Measurements from ENCODE around the gene EIF4E2. TPM values are rescaled to one million over a fixed set of nuclear protein-coding genes. Genes with fewer than 3 reads are reported as not detected.

The EIF4E2 gene
- total and polyA plus RNA-seq, 5 donors = 32.1 to 49.4 (median 44.0) TPM

GRCh38 chr2:232508251-232508650, 42.2 kb upstream of the EIF4E2 start:
- no peaks in the 10 kb centered on the region for H3K27me3 ChIP-seq (ENCODE audit: control insufficient read depth, insufficient read depth)
- ATAC-seq (no peak), DNase-seq (peak in 1 of 3 donors; percentile 18)
- intact Hi-C loops (cut with DNase I) = no loop called here
- 75% methylated on average over 7 of the region's 7 CpGs for WGBS
- no peaks in the 10 kb centered on the region for H3K4me1 ChIP-seq (ENCODE audit: control insufficient read depth, insufficient read depth, low read length)
- H3K9me3 ChIP-seq (ENCODE audit: control insufficient read depth, low read length) = no peaks in the 10 kb centered on the region
- H3K27ac ChIP-seq (ENCODE audit: low read length) = no peak overlapping the region
- no peak overlapping the region for H3K4me3 ChIP-seq (ENCODE audit: low read length)

GRCh38 chr2:232511336-232511890, 39.1 kb upstream of the EIF4E2 start:
- 48% methylated on average over 11 of the region's 11 CpGs for WGBS
- Histone ChIP-seq H3K9me3 (ENCODE audit: control insufficient read depth, low read length) (no peaks in the 10 kb centered on the region), H3K4me1 (ENCODE audit: control insufficient read depth, insufficient read depth, low read length) (no peaks in the 10 kb centered on the region), H3K27ac (ENCODE audit: low read length) (no peak overlapping the region), H3K4me3 (ENCODE audit: low read length) (no peak overlapping the region), H3K27me3 (ENCODE audit: control insufficient read depth, insufficient read depth) (no peaks in the 10 kb centered on the region)
- DNase-seq (peak in 1 of 3 donors; percentile 55), ATAC-seq (peak in 1 of 2 donors; percentile 13)
- intact Hi-C loops (cut with DNase I) = no loop called here

DNA sequence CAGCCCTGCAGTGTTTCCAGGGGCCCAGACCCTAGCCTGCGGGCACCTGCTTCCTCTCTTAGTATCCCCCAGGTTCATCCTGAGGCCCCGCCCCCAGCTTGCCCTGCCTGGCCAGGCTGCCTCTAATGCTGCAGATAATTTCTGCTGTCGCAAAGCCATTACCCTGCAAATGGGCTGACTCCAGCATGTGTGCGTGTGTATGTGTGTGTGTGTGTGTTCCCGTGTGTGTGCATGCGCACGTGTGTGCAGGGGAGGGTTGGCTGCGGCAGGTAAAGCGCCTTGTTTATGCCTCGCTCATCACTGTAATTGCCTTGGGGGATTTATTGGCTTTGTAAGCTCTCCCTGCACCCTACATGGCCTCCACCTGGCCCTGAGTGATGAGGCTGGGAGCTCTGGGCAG, 37.9 kb upstream of the EIF4E2 start:
- intact Hi-C loops (cut with DNase I) = no loop called here
- Histone ChIP-seq H3K27me3 (ENCODE audit: control insufficient read depth, insufficient read depth) (no peaks in the 10 kb centered on the region), H3K27ac (ENCODE audit: low read length) (no peak overlapping the region), H3K4me3 (ENCODE audit: low read length) (no peak overlapping the region), H3K4me1 (ENCODE audit: control insufficient read depth, insufficient read depth, low read length) (no peaks in the 10 kb centered on the region), H3K9me3 (ENCODE audit: control insufficient read depth, low read length) (no peaks in the 10 kb centered on the region)
- 83% methylated on average over 10 of the region's 10 CpGs for WGBS
- DNase-seq = peak in 1 of 3 donors; percentile 14
- ATAC-seq = no peak

- H3K27ac ChIP-seq (ENCODE audit: low read length) = no peak overlapping the region
- no peaks in the 10 kb centered on the region for H3K4me1 ChIP-seq (ENCODE audit: control insufficient read depth, insufficient read depth, low read length)
- peak in 1 of 3 donors; percentile 16 for DNase-seq
- H3K4me3 ChIP-seq (ENCODE audit: low read length) = no peak overlapping the region
- no peaks in the 10 kb centered on the region for H3K27me3 ChIP-seq (ENCODE audit: control insufficient read depth, insufficient read depth)
- intact Hi-C loops (cut with DNase I) = no loop called here
- 74% methylated on average over 5 of the region's 5 CpGs for WGBS
- ATAC-seq = no peak
- H3K9me3 ChIP-seq (ENCODE audit: control insufficient read depth, low read length) = no peaks in the 10 kb centered on the region
Observed at GRCh38 chr2:232513353-232513752, 37.1 kb upstream of the EIF4E2 start.

GRCh38 chr2:232515639-232516038, 34.9 kb upstream of the EIF4E2 start:
- no peak for ATAC-seq

GRCh38 chr2:232516551-232516950, 33.9 kb upstream of the EIF4E2 start:
- intact Hi-C loops (cut with DNase I) = no loop called here
- DNase-seq (peak in 1 of 3 donors; percentile 9), ATAC-seq (no peak)
- no peaks in the 10 kb centered on the region for H3K9me3 ChIP-seq (ENCODE audit: control insufficient read depth, low read length)
- WGBS = 93% methylated on average over 3 of the region's 3 CpGs
- H3K4me3 ChIP-seq (ENCODE audit: low read length) = no peak overlapping the region
- no peaks in the 10 kb centered on the region for H3K4me1 ChIP-seq (ENCODE audit: control insufficient read depth, insufficient read depth, low read length)
- no peak overlapping the region for H3K27ac ChIP-seq (ENCODE audit: low read length)
- no peaks in the 10 kb centered on the region for H3K27me3 ChIP-seq (ENCODE audit: control insufficient read depth, insufficient read depth)

More at GRCh38 chr2:232515639-232516038, 34.9 kb upstream of the EIF4E2 start:
- no peak overlapping the region for H3K27ac ChIP-seq (ENCODE audit: low read length)
- DNase-seq = no peak
- no peaks in the 10 kb centered on the region for H3K27me3 ChIP-seq (ENCODE audit: control insufficient read depth, insufficient read depth)
- H3K4me1 ChIP-seq (ENCODE audit: control insufficient read depth, insufficient read depth, low read length) = no peaks in the 10 kb centered on the region
- no peak overlapping the region for H3K4me3 ChIP-seq (ENCODE audit: low read length)
- intact Hi-C loops (cut with DNase I) = no loop called here
- WGBS = 85% methylated on average over 7 of the region's 7 CpGs
- H3K9me3 ChIP-seq (ENCODE audit: control insufficient read depth, low read length) = no peaks in the 10 kb centered on the region

- intact Hi-C loops (cut with DNase I) = no loop called here
Observed at GRCh38 chr2:232518844-232519243, 31.6 kb upstream of the EIF4E2 start.

GRCh38 chr2:232519581-232520438, 30.7 kb upstream of the EIF4E2 start, which contains the start of gene PRSS56:
TSS of gene PRSS56 (plus strand) at chr2:232520388. CDS start at chr2:232520599, 211 bp downstream.
- Histone ChIP-seq H3K27me3 (ENCODE audit: control insufficient read depth, insufficient read depth) (no peaks in the 10 kb centered on the region), H3K4me3 (ENCODE audit: low read length) (no peak within 1 kb of the TSS)
- intact Hi-C loops (cut with DNase I) = loop anchor here in 3 of 4 donors (5.0 to 10.0 kb wide), 5 partner anchors 73 to 618 kb away; partner anchors contain the start of gene NPPC (in 1 of the 3)

More at GRCh38 chr2:232518844-232519243, 31.6 kb upstream of the EIF4E2 start:
- Histone ChIP-seq H3K27me3 (ENCODE audit: control insufficient read depth, insufficient read depth) (no peaks in the 10 kb centered on the region), H3K4me1 (ENCODE audit: control insufficient read depth, insufficient read depth, low read length) (peaks cover 2% of the 10 kb centered on the region), H3K27ac (ENCODE audit: low read length) (no peak overlapping the region), H3K4me3 (ENCODE audit: low read length) (no peak overlapping the region), H3K9me3 (ENCODE audit: control insufficient read depth, low read length) (no peaks in the 10 kb centered on the region)
- WGBS = 64% methylated on average over 6 of the region's 6 CpGs
- ATAC-seq (no peak), DNase-seq (peak in 1 of 3 donors; percentile 9)

DNA sequence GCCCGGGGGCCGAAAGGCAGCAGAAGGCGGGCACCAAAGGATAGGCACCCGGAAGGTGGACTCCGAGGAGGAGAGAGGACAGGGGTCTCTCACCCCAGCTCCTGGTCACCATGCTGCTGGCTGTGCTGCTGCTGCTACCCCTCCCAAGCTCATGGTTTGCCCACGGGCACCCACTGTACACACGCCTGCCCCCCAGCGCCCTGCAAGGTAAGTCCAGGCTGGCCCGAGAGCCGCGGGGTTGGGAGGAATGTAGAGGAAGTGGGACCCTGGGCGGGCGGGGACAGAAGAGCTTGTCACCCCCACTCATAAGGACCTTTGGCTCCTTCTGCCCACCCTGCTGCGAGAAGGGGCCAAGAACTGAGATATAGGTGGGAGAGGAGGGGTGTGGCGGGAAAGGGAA, 30.0 kb upstream of the EIF4E2 start:
- peaks cover 2% of the 10 kb centered on the region for H3K4me1 ChIP-seq (ENCODE audit: control insufficient read depth, insufficient read depth, low read length)
- H3K9me3 ChIP-seq (ENCODE audit: control insufficient read depth, low read length) = no peaks in the 10 kb centered on the region
- no peak overlapping the region for H3K27ac ChIP-seq (ENCODE audit: low read length)
- peak in 1 of 3 donors; percentile 53 for DNase-seq
- no peak for ATAC-seq
- 73% methylated on average over 15 of the region's 15 CpGs for WGBS
- intact Hi-C loops (cut with DNase I) = loop anchor here in 3 of 4 donors (5.0 to 10.0 kb wide), 5 partner anchors 73 to 618 kb away; partner anchors contain the start of gene NPPC (in 1 of the 3)
- no peaks in the 10 kb centered on the region for H3K27me3 ChIP-seq (ENCODE audit: control insufficient read depth, insufficient read depth)
- no peak overlapping the region for H3K4me3 ChIP-seq (ENCODE audit: low read length)

More at GRCh38 chr2:232519581-232520438, 30.7 kb upstream of the EIF4E2 start, which contains the start of gene PRSS56:
- Histone ChIP-seq H3K9me3 (ENCODE audit: control insufficient read depth, low read length) (no peaks in the 10 kb centered on the region), H3K4me1 (ENCODE audit: control insufficient read depth, insufficient read depth, low read length) (peaks cover 2% of the 10 kb centered on the region), H3K27ac (ENCODE audit: low read length) (no peak within 1 kb of the TSS)
- DNase-seq (peak in 1 of 3 donors; percentile 6), ATAC-seq (no peak)
- 53% methylated on average over 19 of the region's 19 CpGs for WGBS

GRCh38 chr2:232521098-232521497, 29.4 kb upstream of the EIF4E2 start:
- 88% methylated on average over 14 of the region's 14 CpGs for WGBS
- intact Hi-C loops (cut with DNase I) = loop anchor here in 3 of 4 donors (5.0 to 10.0 kb wide), 5 partner anchors 74 to 619 kb away; partner anchors contain the start of gene NPPC (in 1 of the 3)

More at GRCh38 chr2:232521098-232521497, 29.4 kb upstream of the EIF4E2 start:
- Histone ChIP-seq H3K9me3 (ENCODE audit: control insufficient read depth, low read length) (no peaks in the 10 kb centered on the region), H3K27ac (ENCODE audit: low read length) (no peak overlapping the region), H3K4me1 (ENCODE audit: control insufficient read depth, insufficient read depth, low read length) (peaks cover 2% of the 10 kb centered on the region), H3K4me3 (ENCODE audit: low read length) (no peak overlapping the region), H3K27me3 (ENCODE audit: control insufficient read depth, insufficient read depth) (no peaks in the 10 kb centered on the region)
- ATAC-seq = no peak
- DNase-seq = no peak

Data from right cardiac atrium (tissue), 5 donors.